WTC11 (cell line): Measurements from ENCODE around the gene CACNA2D3. TPM values are rescaled to one million over a fixed set of nuclear protein-coding genes. Genes with fewer than 3 reads are reported as not detected.

Experiments used
- ATAC-seq: fragments of 200-7000 bp; cut with Tn5 transposase; 2 replicates; pipeline ENCODE4 v1.10.0; 2021; ENCODE audit warnings: mild to moderate bottlenecking, moderate library complexity
- CTCF ChIA-PET: fragments of 300-600 bp; sonication (Branson Sonifier 250); formaldehyde crosslinking; loops from one replicate; lab custom pipeline; 2021; ENCODE audit warnings: antibody characterized with exemption; lab: Charles Lee
- POLR2A ChIA-PET: fragments of 350-600 bp; sonication (Branson Sonifier 250); formaldehyde crosslinking; loops from one replicate; lab custom pipeline; 2021; ENCODE audit warnings: antibody characterized with exemption; lab: Charles Lee
- DNase-seq: peaks from one replicate; pipeline ENCODE4 v3.0.0; 2021; ENCODE audit warnings: low spot score
- H3K27ac Mint-ChIP-seq: 2 replicates; pipeline ENCODE4 v1.8.0; 2021; ENCODE audit warnings: mixed read lengths
- H3K27me3 Mint-ChIP-seq: 2 replicates; pipeline ENCODE4 v1.8.0; 2021; ENCODE audit warnings: low read depth, mild to moderate bottlenecking, moderate library complexity, mixed read lengths
- H3K36me3 Mint-ChIP-seq: 2 replicates; pipeline ENCODE4 v1.8.0; 2021; ENCODE audit warnings: mixed read lengths
- H3K4me1 Mint-ChIP-seq: 2 replicates; pipeline ENCODE4 v1.8.0; 2022; ENCODE audit warnings: mixed read lengths
- H3K4me3 Mint-ChIP-seq: 2 replicates; pipeline ENCODE4 v1.8.0; 2021; ENCODE audit warnings: mild to moderate bottlenecking, moderate library complexity, mixed read lengths
- H3K9me3 Mint-ChIP-seq: 2 replicates; pipeline ENCODE4 v1.8.0; 2021; ENCODE audit warnings: mixed read lengths
- CBFB ChIP-seq: sonication (generic); formaldehyde crosslinking; IDR thresholded peaks from 2 replicates; pipeline ENCODE4 v1.8.1; 2022; ENCODE audit warnings: mild to moderate bottlenecking, low read depth, missing genetic modification reagents
- CREM ChIP-seq: sonication (generic); formaldehyde crosslinking; IDR thresholded peaks from 2 replicates; pipeline ENCODE4 v1.8.1; 2022; ENCODE audit warnings: mild to moderate bottlenecking, missing genetic modification reagents, moderate library complexity
- ESRRA ChIP-seq: sonication (generic); formaldehyde crosslinking; IDR thresholded peaks from 2 replicates; pipeline ENCODE4 v1.8.1; 2022; ENCODE audit warnings: mild to moderate bottlenecking, missing genetic modification reagents, borderline replicate concordance
- FOXP1 ChIP-seq: sonication (generic); formaldehyde crosslinking; IDR thresholded peaks from 2 replicates; pipeline ENCODE4 v1.8.0; 2022; ENCODE audit warnings: missing genetic modification reagents, mild to moderate bottlenecking, moderate library complexity, borderline replicate concordance
- GRHL2 ChIP-seq: fragments of 250-450 bp; sonication (Bioruptor Pico); IDR thresholded peaks from 2 replicates; pipeline ENCODE4 v1.8.0; 2022; ENCODE audit warnings: mild to moderate bottlenecking, moderate library complexity; ENCODE audit not compliant: insufficient replicate concordance, severe bottlenecking
- RELA ChIP-seq: sonication (generic); formaldehyde crosslinking; IDR thresholded peaks from 2 replicates; pipeline ENCODE4 v1.8.1; 2022; ENCODE audit warnings: missing genetic modification reagents, mild to moderate bottlenecking, borderline replicate concordance
- RORB ChIP-seq: fragments of 250-450 bp; sonication (Bioruptor Pico); IDR thresholded peaks from 2 replicates; pipeline ENCODE4 v1.9.0; 2021; ENCODE audit warnings: mild to moderate bottlenecking
- SMAD3 ChIP-seq: sonication (generic); formaldehyde crosslinking; IDR thresholded peaks from 2 replicates; pipeline ENCODE4 v1.8.0; 2022; ENCODE audit warnings: missing genetic modification reagents, mild to moderate bottlenecking, borderline replicate concordance
- ZNF263 ChIP-seq: sonication (generic); formaldehyde crosslinking; IDR thresholded peaks from 2 replicates; pipeline ENCODE4 v1.8.1; 2022; ENCODE audit warnings: low read depth, mild to moderate bottlenecking, moderate library complexity, missing genetic modification reagents
- ZNF671 ChIP-seq: fragments of 250-450 bp; sonication (Bioruptor Pico); IDR thresholded peaks from 2 replicates; pipeline ENCODE4 v1.8.0; 2021; ENCODE audit warnings: mild to moderate bottlenecking
- total RNA-seq: library from RNA; stranded (reverse); gene quantifications from 3 replicates; pipeline ENCODE4 v1.2.3, GENCODE V29; 2021
- TF ChIP-seq, protein P1 (sequence below): sonication (generic); formaldehyde crosslinking; IDR thresholded peaks from 2 replicates; pipeline ENCODE4 v1.8.0; 2023; ENCODE audit warnings: mild to moderate bottlenecking, missing genetic modification reagents
- TF ChIP-seq, protein P2 (sequence below): sonication (generic); formaldehyde crosslinking; IDR thresholded peaks from 2 replicates; pipeline ENCODE4 v1.8.1; 2023; ENCODE audit warnings: mild to moderate bottlenecking, missing genetic modification reagents, moderate library complexity
- TF ChIP-seq, protein P3 (sequence below): sonication (generic); formaldehyde crosslinking; IDR thresholded peaks from 2 replicates; pipeline ENCODE4 v1.8.0; 2023; ENCODE audit warnings: missing genetic modification reagents
- TF ChIP-seq, protein P4 (sequence below): sonication (generic); formaldehyde crosslinking; IDR thresholded peaks from 2 replicates; pipeline ENCODE4 v1.8.1; 2023; ENCODE audit warnings: mild to moderate bottlenecking, moderate library complexity, missing genetic modification reagents
- TF ChIP-seq, protein P5 (sequence below): sonication (generic); formaldehyde crosslinking; IDR thresholded peaks from 2 replicates; pipeline ENCODE4 v1.8.0; 2022; ENCODE audit warnings: mild to moderate bottlenecking, missing genetic modification reagents

The CACNA2D3 gene
- total RNA-seq, 1 experiment from 2014 or later, result 5.0 TPM

DNA sequence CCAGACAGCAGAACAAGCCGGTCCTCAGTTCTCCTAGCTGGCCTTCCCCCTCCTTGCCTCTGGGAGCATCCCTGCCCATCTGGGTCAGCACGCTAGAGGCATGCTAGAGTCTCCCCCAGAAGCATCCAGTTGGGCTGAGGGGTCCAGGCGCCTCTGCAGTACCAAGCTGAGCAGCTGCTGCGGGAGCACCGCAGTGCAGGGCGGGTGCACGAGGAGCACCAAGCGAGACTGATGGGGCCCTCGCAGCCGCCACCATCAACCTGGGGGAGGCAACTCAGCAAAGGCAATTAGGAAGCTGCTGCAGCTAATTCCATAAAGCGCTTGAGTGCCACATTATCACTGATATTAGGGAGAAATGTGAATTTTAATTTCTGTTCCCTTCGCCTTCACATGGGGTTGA, 12.4 kb downstream of the CACNA2D3 start:
- H3K4me3 Mint-ChIP-seq, result no peak overlapping the region
- peaks cover 73% of the 10 kb centered on the region for H3K4me1 Mint-ChIP-seq
- TF ChIP-seq ESRRA (CRISPR knock-in tag) (no peak), ZNF263 (CRISPR knock-in tag) (peak; percentile 48; the same call in 1 of the 2 replicates)
- H3K27ac Mint-ChIP-seq, result no peak overlapping the region
- POLR2A ChIA-PET, result interaction anchor here (0.6 to 1.2 kb wide), 3 partner anchors 10 to 292 kb away, joined by 3 read pairs; partner anchors contain the start of gene SELENOK
- H3K27me3 Mint-ChIP-seq, result no peaks in the 10 kb centered on the region; the same call in 1 of the 2 replicates
- ATAC-seq (peak; percentile 28), DNase-seq (no peak)
- CTCF ChIA-PET, result interaction anchor here (1.1 to 3.8 kb wide), 3 partner anchors 12 to 240 kb away, joined by 3 to 14 read pairs (median 3); no protein-coding TSS in a partner anchor
- H3K36me3 Mint-ChIP-seq, result no peaks in the 10 kb centered on the region
- H3K9me3 Mint-ChIP-seq, result no peaks in the 10 kb centered on the region

DNA sequence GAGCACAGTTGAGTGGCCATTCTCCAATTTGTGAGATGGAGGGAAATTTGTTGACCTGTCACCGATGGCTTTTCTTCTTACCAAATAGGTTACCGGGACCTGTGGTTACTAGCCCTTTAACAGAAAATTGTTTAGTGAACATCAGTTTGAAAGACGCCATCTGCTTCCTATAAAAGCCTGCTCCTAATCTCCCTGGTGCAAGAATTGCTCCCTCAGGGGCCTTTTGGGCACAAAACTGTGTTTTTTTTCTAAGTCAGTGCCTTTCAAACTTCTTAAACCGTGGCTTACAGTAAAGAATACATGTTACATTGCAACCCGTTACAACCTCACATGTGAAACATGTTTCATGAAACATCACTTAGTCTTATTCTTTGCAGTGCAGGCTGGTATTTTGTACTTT, 15.0 kb downstream of the CACNA2D3 start:
- Mint-ChIP-seq H3K27ac (no peak overlapping the region), H3K27me3 (no peaks in the 10 kb centered on the region; the same call in 1 of the 2 replicates), H3K4me1 (peaks cover 68% of the 10 kb centered on the region), H3K9me3 (no peaks in the 10 kb centered on the region), H3K36me3 (no peaks in the 10 kb centered on the region)
- no peak for ATAC-seq
- CTCF ChIA-PET, result no interaction called here
- POLR2A ChIA-PET, result no interaction called here
- DNase-seq, result no peak
- TF ChIP-seq CBFB (no peak), RORB (no peak), CREM (no peak), FOXP1 (CRISPR knock-in tag) (no peak), SMAD3 (CRISPR knock-in tag) (no peak)
- TF ChIP-seq, protein P1, sequence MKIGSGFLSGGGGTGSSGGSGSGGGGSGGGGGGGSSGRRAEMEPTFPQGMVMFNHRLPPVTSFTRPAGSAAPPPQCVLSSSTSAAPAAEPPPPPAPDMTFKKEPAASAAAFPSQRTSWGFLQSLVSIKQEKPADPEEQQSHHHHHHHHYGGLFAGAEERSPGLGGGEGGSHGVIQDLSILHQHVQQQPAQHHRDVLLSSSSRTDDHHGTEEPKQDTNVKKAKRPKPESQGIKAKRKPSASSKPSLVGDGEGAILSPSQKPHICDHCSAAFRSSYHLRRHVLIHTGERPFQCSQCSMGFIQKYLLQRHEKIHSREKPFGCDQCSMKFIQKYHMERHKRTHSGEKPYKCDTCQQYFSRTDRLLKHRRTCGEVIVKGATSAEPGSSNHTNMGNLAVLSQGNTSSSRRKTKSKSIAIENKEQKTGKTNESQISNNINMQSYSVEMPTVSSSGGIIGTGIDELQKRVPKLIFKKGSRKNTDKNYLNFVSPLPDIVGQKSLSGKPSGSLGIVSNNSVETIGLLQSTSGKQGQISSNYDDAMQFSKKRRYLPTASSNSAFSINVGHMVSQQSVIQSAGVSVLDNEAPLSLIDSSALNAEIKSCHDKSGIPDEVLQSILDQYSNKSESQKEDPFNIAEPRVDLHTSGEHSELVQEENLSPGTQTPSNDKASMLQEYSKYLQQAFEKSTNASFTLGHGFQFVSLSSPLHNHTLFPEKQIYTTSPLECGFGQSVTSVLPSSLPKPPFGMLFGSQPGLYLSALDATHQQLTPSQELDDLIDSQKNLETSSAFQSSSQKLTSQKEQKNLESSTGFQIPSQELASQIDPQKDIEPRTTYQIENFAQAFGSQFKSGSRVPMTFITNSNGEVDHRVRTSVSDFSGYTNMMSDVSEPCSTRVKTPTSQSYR (CRISPR knock-in tag), result no peak
- TF ChIP-seq, all 79 proteins: peak for 0
- H3K4me3 Mint-ChIP-seq, result no peak overlapping the region

DNA sequence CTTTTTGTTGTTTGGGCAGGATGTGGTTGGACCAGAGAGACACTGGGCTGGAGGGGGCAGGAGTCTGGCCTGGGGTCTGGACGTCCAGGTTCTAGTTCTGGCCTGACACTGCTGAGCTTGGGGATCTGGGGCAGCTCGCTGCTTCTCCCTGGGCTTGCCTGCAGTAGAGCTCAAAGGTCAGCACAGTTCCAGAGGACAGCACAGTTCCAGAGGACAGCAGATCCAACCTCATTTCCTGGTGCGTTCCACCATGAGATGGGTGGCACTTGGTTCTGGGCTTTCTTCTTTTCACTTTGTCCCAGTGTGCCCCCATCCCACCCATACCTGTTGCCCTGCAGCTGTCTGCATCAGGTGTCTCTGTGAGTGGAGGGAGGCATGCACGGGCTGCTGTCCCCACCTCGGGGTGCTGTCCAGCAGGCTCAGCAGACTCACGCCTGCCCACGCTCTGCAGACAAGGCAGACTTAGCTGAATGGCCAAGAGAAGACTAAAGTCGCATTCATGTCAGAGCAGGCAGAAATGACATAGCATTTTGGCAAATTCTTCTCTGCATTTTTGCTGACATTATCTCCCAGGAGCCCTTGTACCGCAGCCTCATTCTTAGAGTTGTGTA, 16.7 kb downstream of the CACNA2D3 start:
- no peak overlapping the region for H3K27ac Mint-ChIP-seq
- no peaks in the 10 kb centered on the region for H3K27me3 Mint-ChIP-seq
- ATAC-seq, result no peak
- H3K36me3 Mint-ChIP-seq, result no peaks in the 10 kb centered on the region
- H3K9me3 Mint-ChIP-seq, result no peaks in the 10 kb centered on the region
- POLR2A ChIA-PET, result no interaction called here
- H3K4me3 Mint-ChIP-seq, result no peak overlapping the region
- peaks cover 51% of the 10 kb centered on the region for H3K4me1 Mint-ChIP-seq
- no peak for DNase-seq
- CTCF ChIA-PET, result interaction anchor here (0.7 kb wide), 1 partner anchor 200 kb away, joined by 4 read pairs; no protein-coding TSS in a partner anchor
- TF ChIP-seq, protein P2, sequence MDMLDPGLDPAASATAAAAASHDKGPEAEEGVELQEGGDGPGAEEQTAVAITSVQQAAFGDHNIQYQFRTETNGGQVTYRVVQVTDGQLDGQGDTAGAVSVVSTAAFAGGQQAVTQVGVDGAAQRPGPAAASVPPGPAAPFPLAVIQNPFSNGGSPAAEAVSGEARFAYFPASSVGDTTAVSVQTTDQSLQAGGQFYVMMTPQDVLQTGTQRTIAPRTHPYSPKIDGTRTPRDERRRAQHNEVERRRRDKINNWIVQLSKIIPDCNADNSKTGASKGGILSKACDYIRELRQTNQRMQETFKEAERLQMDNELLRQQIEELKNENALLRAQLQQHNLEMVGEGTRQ (CRISPR knock-in tag), result no peak
- TF ChIP-seq, protein P3, sequence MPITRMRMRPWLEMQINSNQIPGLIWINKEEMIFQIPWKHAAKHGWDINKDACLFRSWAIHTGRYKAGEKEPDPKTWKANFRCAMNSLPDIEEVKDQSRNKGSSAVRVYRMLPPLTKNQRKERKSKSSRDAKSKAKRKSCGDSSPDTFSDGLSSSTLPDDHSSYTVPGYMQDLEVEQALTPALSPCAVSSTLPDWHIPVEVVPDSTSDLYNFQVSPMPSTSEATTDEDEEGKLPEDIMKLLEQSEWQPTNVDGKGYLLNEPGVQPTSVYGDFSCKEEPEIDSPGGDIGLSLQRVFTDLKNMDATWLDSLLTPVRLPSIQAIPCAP, result no peak
- TF ChIP-seq, protein P4, sequence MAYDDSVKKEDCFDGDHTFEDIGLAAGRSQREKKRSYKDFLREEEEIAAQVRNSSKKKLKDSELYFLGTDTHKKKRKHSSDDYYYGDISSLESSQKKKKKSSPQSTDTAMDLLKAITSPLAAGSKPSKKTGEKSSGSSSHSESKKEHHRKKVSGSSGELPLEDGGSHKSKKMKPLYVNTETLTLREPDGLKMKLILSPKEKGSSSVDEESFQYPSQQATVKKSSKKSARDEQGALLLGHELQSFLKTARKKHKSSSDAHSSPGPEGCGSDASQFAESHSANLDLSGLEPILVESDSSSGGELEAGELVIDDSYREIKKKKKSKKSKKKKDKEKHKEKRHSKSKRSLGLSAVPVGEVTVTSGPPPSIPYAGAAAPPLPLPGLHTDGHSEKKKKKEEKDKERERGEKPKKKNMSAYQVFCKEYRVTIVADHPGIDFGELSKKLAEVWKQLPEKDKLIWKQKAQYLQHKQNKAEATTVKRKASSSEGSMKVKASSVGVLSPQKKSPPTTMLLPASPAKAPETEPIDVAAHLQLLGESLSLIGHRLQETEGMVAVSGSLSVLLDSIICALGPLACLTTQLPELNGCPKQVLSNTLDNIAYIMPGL (CRISPR knock-in tag), result no peak
- TF ChIP-seq SMAD3 (CRISPR knock-in tag), result no peak
- TF ChIP-seq RELA (CRISPR knock-in tag), result no peak
- no peak for TF ChIP-seq GRHL2 (CRISPR knock-in tag)
- TF ChIP-seq ZNF671 (CRISPR knock-in tag), result no peak
- TF ChIP-seq, protein P5, sequence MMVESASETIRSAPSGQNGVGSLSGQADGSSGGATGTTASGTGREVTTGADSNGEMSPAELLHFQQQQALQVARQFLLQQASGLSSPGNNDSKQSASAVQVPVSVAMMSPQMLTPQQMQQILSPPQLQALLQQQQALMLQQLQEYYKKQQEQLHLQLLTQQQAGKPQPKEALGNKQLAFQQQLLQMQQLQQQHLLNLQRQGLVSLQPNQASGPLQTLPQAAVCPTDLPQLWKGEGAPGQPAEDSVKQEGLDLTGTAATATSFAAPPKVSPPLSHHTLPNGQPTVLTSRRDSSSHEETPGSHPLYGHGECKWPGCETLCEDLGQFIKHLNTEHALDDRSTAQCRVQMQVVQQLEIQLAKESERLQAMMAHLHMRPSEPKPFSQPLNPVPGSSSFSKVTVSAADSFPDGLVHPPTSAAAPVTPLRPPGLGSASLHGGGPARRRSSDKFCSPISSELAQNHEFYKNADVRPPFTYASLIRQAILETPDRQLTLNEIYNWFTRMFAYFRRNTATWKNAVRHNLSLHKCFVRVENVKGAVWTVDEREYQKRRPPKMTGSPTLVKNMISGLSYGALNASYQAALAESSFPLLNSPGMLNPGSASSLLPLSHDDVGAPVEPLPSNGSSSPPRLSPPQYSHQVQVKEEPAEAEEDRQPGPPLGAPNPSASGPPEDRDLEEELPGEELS, result no peak
- TF ChIP-seq, all 79 proteins: peak for 0
